ENCODE results near the gene SELPLG.

Gene SELPLG

GRCh38 chr12:108616359-108616758 lies 17.3 kb downstream of the SELPLG start:
- Histone ChIP-seq H3K4me3 (ENCODE audit: low read length) (no peak overlapping the region), H3K4me1 (ENCODE audit: insufficient read depth, low read length) (peaks cover 6% of the 10 kb centered on the region)

GRCh38 chr12:108615918-108616317 lies 17.8 kb downstream of the SELPLG start:
- no peak overlapping the region for H2AFZ ChIP-seq (ENCODE audit: low read depth, low read length)
- no peak overlapping the region for H3K4me3 ChIP-seq (ENCODE audit: low read length)
- no peaks in the 10 kb centered on the region for H3K36me3 ChIP-seq (ENCODE audit: insufficient read depth, low read length)
- no peaks in the 10 kb centered on the region for H3K9me3 ChIP-seq (ENCODE audit: low read length)
- H3K27me3 ChIP-seq (ENCODE audit: insufficient read depth, low read length) = peaks cover 1% of the 10 kb centered on the region
- peaks cover 6% of the 10 kb centered on the region for H3K4me1 ChIP-seq (ENCODE audit: insufficient read depth, low read length)

More at GRCh38 chr12:108616359-108616758, 17.3 kb downstream of the SELPLG start:
- no peaks in the 10 kb centered on the region for H3K36me3 ChIP-seq (ENCODE audit: insufficient read depth, low read length)
- H3K9me3 ChIP-seq (ENCODE audit: low read length) = no peaks in the 10 kb centered on the region
- H2AFZ ChIP-seq (ENCODE audit: low read depth, low read length) = no peak overlapping the region
- no peaks in the 10 kb centered on the region for H3K27me3 ChIP-seq (ENCODE audit: insufficient read depth, low read length)

GRCh38 chr12:108614639-108615038 lies 19.1 kb downstream of the SELPLG start:
- Histone ChIP-seq H3K36me3 (ENCODE audit: insufficient read depth, low read length) (no peaks in the 10 kb centered on the region), H3K4me3 (ENCODE audit: low read length) (no peak overlapping the region), H2AFZ (ENCODE audit: low read depth, low read length) (no peak overlapping the region), H3K4me1 (ENCODE audit: insufficient read depth, low read length) (peaks cover 6% of the 10 kb centered on the region), H3K9me3 (ENCODE audit: low read length) (no peaks in the 10 kb centered on the region), H3K27me3 (ENCODE audit: insufficient read depth, low read length) (peaks cover 13% of the 10 kb centered on the region)

GRCh38 chr12:108614041-108614440 lies 19.7 kb downstream of the SELPLG start:
- no peaks in the 10 kb centered on the region for H3K9me3 ChIP-seq (ENCODE audit: low read length)
- H2AFZ ChIP-seq (ENCODE audit: low read depth, low read length) = no peak overlapping the region
- peaks cover 14% of the 10 kb centered on the region for H3K27me3 ChIP-seq (ENCODE audit: insufficient read depth, low read length)
- no peaks in the 10 kb centered on the region for H3K36me3 ChIP-seq (ENCODE audit: insufficient read depth, low read length)
- no peak overlapping the region for H3K4me3 ChIP-seq (ENCODE audit: low read length)
- H3K4me1 ChIP-seq (ENCODE audit: insufficient read depth, low read length) = peaks cover 6% of the 10 kb centered on the region

- H3K4me3 ChIP-seq (ENCODE audit: low read length) = no peak overlapping the region
- peaks cover 14% of the 10 kb centered on the region for H3K27me3 ChIP-seq (ENCODE audit: insufficient read depth, low read length)
- H2AFZ ChIP-seq (ENCODE audit: low read depth, low read length) = no peak overlapping the region
- peaks cover 4% of the 10 kb centered on the region for H3K4me1 ChIP-seq (ENCODE audit: insufficient read depth, low read length)
- H3K9me3 ChIP-seq (ENCODE audit: low read length) = no peaks in the 10 kb centered on the region
- no peaks in the 10 kb centered on the region for H3K36me3 ChIP-seq (ENCODE audit: insufficient read depth, low read length)
Measured at GRCh38 chr12:108613548-108613947, 20.1 kb downstream of the SELPLG start.

GRCh38 chr12:108612788-108613282 lies 20.9 kb downstream of the SELPLG start:
- Histone ChIP-seq H3K4me3 (ENCODE audit: low read length) (no peak overlapping the region), H3K27me3 (ENCODE audit: insufficient read depth, low read length) (peaks cover 14% of the 10 kb centered on the region), H3K4me1 (ENCODE audit: insufficient read depth, low read length) (no peaks in the 10 kb centered on the region), H3K36me3 (ENCODE audit: insufficient read depth, low read length) (no peaks in the 10 kb centered on the region), H3K9me3 (ENCODE audit: low read length) (no peaks in the 10 kb centered on the region), H2AFZ (ENCODE audit: low read depth, low read length) (no peak overlapping the region)

GRCh38 chr12:108611884-108612415 lies 21.7 kb downstream of the SELPLG start:
- Histone ChIP-seq H3K9me3 (ENCODE audit: low read length) (no peaks in the 10 kb centered on the region), H3K27me3 (ENCODE audit: insufficient read depth, low read length) (peaks cover 14% of the 10 kb centered on the region), H3K4me3 (ENCODE audit: low read length) (no peak overlapping the region), H3K36me3 (ENCODE audit: insufficient read depth, low read length) (no peaks in the 10 kb centered on the region), H2AFZ (ENCODE audit: low read depth, low read length) (no peak overlapping the region), H3K4me1 (ENCODE audit: insufficient read depth, low read length) (no peaks in the 10 kb centered on the region)

- Histone ChIP-seq H3K36me3 (ENCODE audit: insufficient read depth, low read length) (no peaks in the 10 kb centered on the region), H3K27me3 (ENCODE audit: insufficient read depth, low read length) (peaks cover 14% of the 10 kb centered on the region), H3K4me1 (ENCODE audit: insufficient read depth, low read length) (no peaks in the 10 kb centered on the region), H3K9me3 (ENCODE audit: low read length) (no peaks in the 10 kb centered on the region), H2AFZ (ENCODE audit: low read depth, low read length) (no peak overlapping the region), H3K4me3 (ENCODE audit: low read length) (no peak overlapping the region)
Measured at GRCh38 chr12:108610856-108611605, 22.7 kb downstream of the SELPLG start.

GRCh38 chr12:108610336-108610815 lies 23.3 kb downstream of the SELPLG start:
- peaks cover 14% of the 10 kb centered on the region for H3K27me3 ChIP-seq (ENCODE audit: insufficient read depth, low read length)
- H3K9me3 ChIP-seq (ENCODE audit: low read length) = no peaks in the 10 kb centered on the region
- no peaks in the 10 kb centered on the region for H3K4me1 ChIP-seq (ENCODE audit: insufficient read depth, low read length)
- H3K36me3 ChIP-seq (ENCODE audit: insufficient read depth, low read length) = no peaks in the 10 kb centered on the region
- H3K4me3 ChIP-seq (ENCODE audit: low read length) = no peak overlapping the region
- H2AFZ ChIP-seq (ENCODE audit: low read depth, low read length) = no peak overlapping the region

- Histone ChIP-seq H3K4me3 (ENCODE audit: low read length) (no peak overlapping the region), H3K9me3 (ENCODE audit: low read length) (no peaks in the 10 kb centered on the region), H3K27me3 (ENCODE audit: insufficient read depth, low read length) (peaks cover 14% of the 10 kb centered on the region), H3K36me3 (ENCODE audit: insufficient read depth, low read length) (no peaks in the 10 kb centered on the region), H3K4me1 (ENCODE audit: insufficient read depth, low read length) (no peaks in the 10 kb centered on the region), H2AFZ (ENCODE audit: low read depth, low read length) (no peak overlapping the region)
Measured at GRCh38 chr12:108609537-108610335, 24.0 kb downstream of the SELPLG start.

- no peaks in the 10 kb centered on the region for H3K9me3 ChIP-seq (ENCODE audit: low read length)
- no peak overlapping the region for H2AFZ ChIP-seq (ENCODE audit: low read depth, low read length)
- H3K4me1 ChIP-seq (ENCODE audit: insufficient read depth, low read length) = no peaks in the 10 kb centered on the region
- no peaks in the 10 kb centered on the region for H3K36me3 ChIP-seq (ENCODE audit: insufficient read depth, low read length)
- H3K4me3 ChIP-seq (ENCODE audit: low read length) = no peak overlapping the region
- peaks cover 14% of the 10 kb centered on the region for H3K27me3 ChIP-seq (ENCODE audit: insufficient read depth, low read length)
Measured at GRCh38 chr12:108608616-108609015, 25.1 kb downstream of the SELPLG start.

- H3K27me3 ChIP-seq (ENCODE audit: insufficient read depth, low read length) = peaks cover 14% of the 10 kb centered on the region
- no peaks in the 10 kb centered on the region for H3K4me1 ChIP-seq (ENCODE audit: insufficient read depth, low read length)
- H3K9me3 ChIP-seq (ENCODE audit: low read length) = no peaks in the 10 kb centered on the region
- H2AFZ ChIP-seq (ENCODE audit: low read depth, low read length) = no peak overlapping the region
- no peak overlapping the region for H3K4me3 ChIP-seq (ENCODE audit: low read length)
- no peaks in the 10 kb centered on the region for H3K36me3 ChIP-seq (ENCODE audit: insufficient read depth, low read length)
Measured at GRCh38 chr12:108607981-108608600, 25.6 kb downstream of the SELPLG start.

GRCh38 chr12:108606492-108606891 lies 27.2 kb downstream of the SELPLG start:
- H3K27me3 ChIP-seq (ENCODE audit: insufficient read depth, low read length) = peaks cover 14% of the 10 kb centered on the region
- no peak overlapping the region for H2AFZ ChIP-seq (ENCODE audit: low read depth, low read length)
- no peaks in the 10 kb centered on the region for H3K36me3 ChIP-seq (ENCODE audit: insufficient read depth, low read length)
- H3K4me1 ChIP-seq (ENCODE audit: insufficient read depth, low read length) = peaks cover 2% of the 10 kb centered on the region
- H3K4me3 ChIP-seq (ENCODE audit: low read length) = no peak overlapping the region
- H3K9me3 ChIP-seq (ENCODE audit: low read length) = no peaks in the 10 kb centered on the region

Measured in neuron (in vitro differentiated cells).